Tibial nerve (tissue), 4 donors: ENCODE data around the gene ANO9. TPM values are rescaled to one million over a fixed set of nuclear protein-coding genes. Genes with fewer than 3 reads are reported as not detected.

Experiments used
- DNase-seq, 2 donors: peaks; one replicate each; pipeline ENCODE4 v3.0.0-alpha.2; 2019; ENCODE audit warnings: low spot score in 2 of 2
- H3K27ac ChIP-seq, 4 donors: fragments of 200-600 bp; sonication (generic) in 3 of 4; one replicate each; pipeline ENCODE4 v1.5.1; 2017 to 2019; ENCODE audit warnings: mild to moderate bottlenecking in 1 of 4
- H3K27me3 ChIP-seq, 2 donors: fragments of 200-600 bp; sonication (generic) in 1 of 2; one replicate each; pipeline versions ENCODE4 v1.5.1 to v1.6.0; 2017 to 2019
- H3K36me3 ChIP-seq, 3 donors: fragments of 200-600 bp; sonication (generic); one replicate each; pipeline ENCODE4 v1.5.1; 2018 to 2019
- H3K4me1 ChIP-seq, 4 donors: fragments of 200-600 bp; sonication (generic) in 3 of 4; one replicate each; pipeline ENCODE4 v1.5.1; 2017 to 2019
- H3K4me3 ChIP-seq, 4 donors: fragments of 200-600 bp; sonication (generic) in 3 of 4; one replicate each; pipeline ENCODE4 v1.5.1; 2017 to 2019; ENCODE audit warnings: mild to moderate bottlenecking in 1 of 4, moderate library complexity in 1 of 4
- H3K9me3 ChIP-seq, 4 donors: fragments of 200-600 bp; sonication (generic) in 3 of 4; one replicate each; pipeline ENCODE4 v1.5.1; 2017 to 2019
- EP300 ChIP-seq, 2 donors: sonication (generic); formaldehyde crosslinking; IDR thresholded peaks; one replicate each; pipeline ENCODE4 v1.6.1; 2017; ENCODE audit warnings: antibody characterized with exemption in 2 of 2, mild to moderate bottlenecking in 1 of 2
- POLR2A ChIP-seq, 2 donors: fragments of 450-650 bp; IDR thresholded peaks; one replicate each; pipeline ENCODE4 v1.6.1; 2017; ENCODE audit warnings: antibody characterized with exemption in 2 of 2, mild to moderate bottlenecking in 2 of 2, moderate library complexity in 2 of 2
- WGBS, 2 donors: methylation state at CpG; one replicate each; pipeline ENCODE4 v1.1.5; 2018; 5-methylcytosine and 5-hydroxymethylcytosine counted together
- total RNA-seq, 4 donors: library from RNA; depleted of rRNA; stranded (reverse); fragments of >200 nt; gene quantifications; one replicate each; pipeline ENCODE4 v1.1.0, GENCODE V29; 2016
- TF ChIP-seq, protein P1 (sequence below), 5 experiments: fragments of 200-600 bp in 3 of 5; fragments of 450-650 bp in 2 of 5; sonication (generic) in 3 of 5; IDR thresholded peaks; one replicate each; pipeline ENCODE4 v1.5.1; 2016 to 2019; ENCODE audit warnings: antibody characterized with exemption in 5 of 5, mild to moderate bottlenecking in 3 of 5, moderate library complexity in 2 of 5

Gene ANO9
- total RNA-seq, 4 donors from 2014 or later, result 0.78 to 0.90 (median 0.87) TPM; not detected in 1

DNA sequence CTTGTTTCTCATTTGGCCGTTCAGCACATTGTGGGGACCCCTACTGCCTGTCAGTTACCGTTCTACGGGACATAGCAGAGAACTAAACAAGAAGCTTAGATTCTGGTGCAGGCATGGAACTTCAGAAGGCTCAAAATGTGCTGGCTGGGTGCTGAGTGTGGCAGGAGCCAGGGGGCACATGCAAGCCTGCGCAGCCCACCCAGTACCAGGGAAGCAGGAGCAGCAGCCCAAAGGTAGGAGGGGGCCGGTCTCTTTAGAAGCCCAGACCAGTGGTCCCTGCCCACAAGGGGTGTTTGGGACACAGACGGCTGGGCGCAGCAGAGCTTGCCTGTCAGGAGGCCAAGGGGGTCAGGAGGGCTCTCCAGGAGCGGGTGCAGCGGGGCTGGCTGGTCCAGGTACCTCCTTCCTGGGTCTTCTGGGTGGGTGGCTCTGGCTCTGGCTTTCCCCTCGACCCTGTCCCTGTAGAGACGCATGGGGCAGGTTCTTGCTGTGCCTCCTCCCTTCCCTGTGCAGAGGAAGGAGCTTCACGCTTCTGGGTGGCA lies 10.5 kb upstream of the ANO9 start:
- H3K4me3 ChIP-seq, result no peak overlapping the region
- WGBS, 2 donors, result 79 to 81% methylated on average over 12 of the region's 12 CpGs

DNA sequence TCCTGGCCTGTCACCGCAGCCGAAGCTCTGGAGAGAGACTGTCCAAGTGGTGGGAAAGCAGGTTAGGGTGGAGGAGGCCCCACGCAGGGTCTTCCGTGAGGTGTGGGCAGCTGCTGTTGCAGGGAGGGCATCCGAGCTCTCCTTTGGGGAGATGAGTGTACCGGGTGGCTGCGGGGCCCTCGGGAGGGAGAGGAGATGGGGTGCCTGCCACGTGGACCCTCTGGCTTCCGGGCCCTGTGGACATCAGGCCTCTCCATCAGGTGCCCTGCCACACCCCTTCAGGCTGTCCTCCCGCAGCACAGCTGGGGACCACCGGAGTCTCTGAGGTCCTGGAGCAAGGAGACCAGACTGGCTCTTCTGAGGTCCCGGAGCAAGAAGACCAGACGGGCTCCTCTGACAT lies 9.9 kb upstream of the ANO9 start:
- WGBS, 2 donors, result 78% methylated on average over 11 to 14 of the region's 14 CpGs
- Histone ChIP-seq H3K4me3 (peak overlapping the region in 1 of 4 donors; percentile 81), H3K27ac (peak overlapping the region in 2 of 4 donors; percentile 97), H3K4me1 (peaks cover 0 to 50% (median 23%) of the 10 kb centered on the region in 4 donors), H3K36me3 (peaks cover 0 to 33% (median 0%) of the 10 kb centered on the region in 3 donors), H3K9me3 (no peaks in the 10 kb centered on the region), H3K27me3 (no peaks in the 10 kb centered on the region)
- TF ChIP-seq, protein P1, sequence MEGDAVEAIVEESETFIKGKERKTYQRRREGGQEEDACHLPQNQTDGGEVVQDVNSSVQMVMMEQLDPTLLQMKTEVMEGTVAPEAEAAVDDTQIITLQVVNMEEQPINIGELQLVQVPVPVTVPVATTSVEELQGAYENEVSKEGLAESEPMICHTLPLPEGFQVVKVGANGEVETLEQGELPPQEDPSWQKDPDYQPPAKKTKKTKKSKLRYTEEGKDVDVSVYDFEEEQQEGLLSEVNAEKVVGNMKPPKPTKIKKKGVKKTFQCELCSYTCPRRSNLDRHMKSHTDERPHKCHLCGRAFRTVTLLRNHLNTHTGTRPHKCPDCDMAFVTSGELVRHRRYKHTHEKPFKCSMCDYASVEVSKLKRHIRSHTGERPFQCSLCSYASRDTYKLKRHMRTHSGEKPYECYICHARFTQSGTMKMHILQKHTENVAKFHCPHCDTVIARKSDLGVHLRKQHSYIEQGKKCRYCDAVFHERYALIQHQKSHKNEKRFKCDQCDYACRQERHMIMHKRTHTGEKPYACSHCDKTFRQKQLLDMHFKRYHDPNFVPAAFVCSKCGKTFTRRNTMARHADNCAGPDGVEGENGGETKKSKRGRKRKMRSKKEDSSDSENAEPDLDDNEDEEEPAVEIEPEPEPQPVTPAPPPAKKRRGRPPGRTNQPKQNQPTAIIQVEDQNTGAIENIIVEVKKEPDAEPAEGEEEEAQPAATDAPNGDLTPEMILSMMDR (IDR thresholded peaks at IDR 0.05), result no peak
- TF ChIP-seq POLR2A (IDR thresholded peaks at IDR 0.05) (no peak), EP300 (IDR thresholded peaks at IDR 0.05) (no peak)
- DNase-seq, result no peak

More for the DNA sequence above, 10.5 kb upstream of the ANO9 start:
- Histone ChIP-seq H3K4me1 (peaks cover 0 to 50% (median 23%) of the 10 kb centered on the region in 4 donors), H3K9me3 (no peaks in the 10 kb centered on the region), H3K27ac (peak overlapping the region in 1 of 4 donors; percentile 97), H3K27me3 (no peaks in the 10 kb centered on the region), H3K36me3 (peaks cover 0 to 33% (median 0%) of the 10 kb centered on the region in 3 donors)
- DNase-seq, result no peak
- TF ChIP-seq, protein P1 (IDR thresholded peaks at IDR 0.05), result no peak
- TF ChIP-seq POLR2A (IDR thresholded peaks at IDR 0.05), result no peak
- no peak for TF ChIP-seq EP300 (IDR thresholded peaks at IDR 0.05)

DNA sequence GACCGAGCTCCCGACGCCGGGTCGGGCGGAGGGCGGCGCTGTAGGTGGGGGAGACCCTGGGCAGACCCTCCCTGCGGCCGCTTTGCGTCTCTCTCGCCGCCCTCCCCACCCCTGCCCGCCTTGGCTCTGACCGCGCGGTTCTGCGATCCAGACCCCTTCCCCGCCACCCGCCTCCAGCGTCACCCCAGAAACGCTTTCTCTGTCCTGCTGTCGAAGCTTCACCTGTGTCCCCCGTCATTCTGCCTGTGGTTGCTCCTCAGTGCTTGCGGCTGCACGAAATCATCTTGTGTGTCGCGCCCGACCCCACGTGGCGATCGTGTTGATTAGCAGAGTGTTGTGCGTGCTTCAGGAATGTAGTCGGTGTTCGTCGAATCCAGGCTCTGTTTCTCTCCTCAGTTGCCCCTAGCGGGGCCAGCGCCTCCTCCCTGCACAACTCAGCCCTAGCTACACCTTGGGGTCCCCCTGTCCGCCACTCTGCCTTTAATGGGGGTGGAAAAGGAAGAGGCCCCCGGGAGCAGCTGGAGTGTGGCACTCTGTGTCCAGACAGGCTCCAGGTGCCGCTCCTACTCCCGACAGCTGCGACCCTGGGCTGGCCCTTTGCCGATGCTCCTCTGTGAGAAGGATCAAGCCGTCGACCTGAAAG lies 9.1 kb upstream of the ANO9 start:
- Histone ChIP-seq H3K27ac (peak overlapping the region; percentile 72 to 97 (median 97)), H3K4me1 (peaks cover 0 to 50% (median 23%) of the 10 kb centered on the region in 4 donors), H3K27me3 (no peaks in the 10 kb centered on the region), H3K36me3 (peaks cover 0 to 33% (median 0%) of the 10 kb centered on the region in 3 donors), H3K4me3 (peak overlapping the region; percentile 67 to 94 (median 86)), H3K9me3 (no peaks in the 10 kb centered on the region)
- TF ChIP-seq, protein P1 (IDR thresholded peaks at IDR 0.05), result peak in 4 of 5 experiments; percentile 19 to 30 (median 20)
- no peak for TF ChIP-seq EP300 (IDR thresholded peaks at IDR 0.05)
- peak; percentile 51 to 71 for DNase-seq
- 4% methylated on average over 36 to 44 of the region's 46 CpGs for WGBS, 2 donors

DNA sequence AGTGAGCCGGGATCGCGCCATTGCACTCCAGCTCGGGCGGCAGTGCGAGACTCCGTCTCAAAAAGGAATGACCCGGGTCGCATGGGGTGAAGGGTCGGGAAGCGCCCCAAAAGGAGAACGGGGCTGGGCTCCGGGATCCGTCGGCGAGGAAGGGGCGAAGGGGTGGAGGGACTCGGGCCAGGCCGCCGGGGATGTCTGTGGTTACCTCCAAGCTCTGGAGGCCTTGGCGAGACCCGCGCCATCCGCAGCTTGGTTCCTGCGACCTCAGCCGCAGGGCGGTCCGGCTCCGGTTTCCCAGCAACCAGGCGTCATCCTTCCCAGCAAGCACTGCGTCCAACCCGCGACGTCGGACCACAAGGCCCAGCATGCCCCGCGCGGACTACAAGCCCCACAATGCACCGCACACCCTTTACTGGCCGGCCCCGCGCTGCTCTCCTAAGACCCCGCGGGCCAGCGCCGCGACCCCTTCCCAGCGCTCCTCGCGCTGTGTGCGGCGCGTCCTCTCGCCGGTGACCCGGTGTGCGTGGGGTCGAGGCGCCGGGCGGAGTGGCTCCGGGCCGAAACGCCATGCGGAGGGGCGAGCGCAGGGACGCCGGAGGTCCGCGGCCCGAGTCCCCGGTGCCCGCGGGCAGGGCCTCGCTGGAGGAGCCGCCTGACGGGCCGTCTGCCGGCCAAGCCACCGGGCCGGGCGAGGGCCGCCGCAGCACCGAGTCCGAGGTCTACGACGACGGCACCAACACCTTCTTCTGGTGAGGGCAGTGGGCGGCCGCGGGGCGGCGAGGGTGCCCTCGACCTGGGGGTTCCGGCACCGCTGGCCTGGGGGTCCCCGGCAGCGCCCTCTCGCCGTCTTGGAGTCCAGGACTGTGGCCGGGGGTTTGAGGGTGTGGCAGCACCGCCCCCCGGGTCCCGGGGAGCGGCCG lies 8.3 kb upstream of the ANO9 start, which contains the start of gene PTDSS2:
Gene PTDSS2 (plus strand): TSS at position 391 of the 920 bp plus-strand sequence. CDS start 177 bp downstream, at position 568.
- TF ChIP-seq POLR2A (IDR thresholded peaks at IDR 0.05) (peak; percentile 85 to 86), EP300 (IDR thresholded peaks at IDR 0.05) (peak; percentile 93 to 96)
- TF ChIP-seq, protein P1 (IDR thresholded peaks at IDR 0.05), result peak in 2 of 5 experiments; percentile 26 to 59
- Histone ChIP-seq H3K27me3 (no peaks in the 10 kb centered on the region), H3K4me3 (peak within 1 kb of the TSS; percentile 67 to 94 (median 86)), H3K4me1 (peaks cover 0 to 43% (median 23%) of the 10 kb centered on the region in 4 donors), H3K36me3 (peaks cover 0 to 30% (median 0%) of the 10 kb centered on the region in 3 donors), H3K27ac (peak within 1 kb of the TSS; percentile 72 to 97 (median 97)), H3K9me3 (no peaks in the 10 kb centered on the region)
- DNase-seq, result peak; percentile 94 to 96
- WGBS, 2 donors, result 0 to 1% methylated on average over 30 to 44 of the region's 108 CpGs
